Ascending aorta (tissue), 2 donors: ENCODE measurements around the gene COTL1. TPM values are rescaled to one million over a fixed set of nuclear protein-coding genes. Genes with fewer than 3 reads are reported as not detected.

Experiments used
- DNase-seq, 2 donors: peaks; one replicate each; pipeline ENCODE4 v3.0.0-alpha.2; 2019; ENCODE audit warnings: low spot score in 2 of 2
- H3K27ac ChIP-seq, 2 donors: fragments of 200-600 bp; sonication (generic); one replicate each; pipeline ENCODE4 v1.5.1; 2016 to 2017; ENCODE audit warnings: mild to moderate bottlenecking in 1 of 2
- H3K27me3 ChIP-seq: fragments of 200-600 bp; sonication (generic); one replicate; pipeline ENCODE4 v1.5.1; 2017
- H3K36me3 ChIP-seq, 2 donors: fragments of 200-600 bp; sonication (generic); one replicate each; pipeline ENCODE4 v1.5.1; 2016
- H3K4me1 ChIP-seq, 2 donors: fragments of 200-600 bp; sonication (generic); one replicate each; pipeline ENCODE4 v1.5.1; 2016 to 2017; ENCODE audit warnings: mild to moderate bottlenecking in 1 of 2
- H3K4me3 ChIP-seq, 2 donors: fragments of 200-600 bp; sonication (generic); one replicate each; pipeline ENCODE4 v1.5.1; 2016 to 2017; ENCODE audit warnings: mild to moderate bottlenecking in 1 of 2
- H3K9me3 ChIP-seq, 2 donors: fragments of 200-600 bp; sonication (generic); one replicate each; pipeline ENCODE4 v1.5.1; 2016
- CTCF ChIP-seq, 3 experiments: fragments of 200-600 bp in 2 of 3; fragments of 450-650 bp in 1 of 3; sonication (generic) in 2 of 3; IDR thresholded peaks; one replicate each; pipeline ENCODE4 v1.5.1; 2016 to 2019; ENCODE audit warnings: antibody characterized with exemption in 3 of 3, mild to moderate bottlenecking in 1 of 3, moderate library complexity in 1 of 3
- intact Hi-C: fragments of 100-400 bp; cut with DNase I; formaldehyde crosslinking; loops from one replicate; pipeline ENCODE4 v1.15.1; 2023
- total RNA-seq: library from RNA; depleted of rRNA; stranded (reverse); fragments of >200 nt; gene quantifications from one replicate; pipeline ENCODE4 v1.1.0, GENCODE V29; 2016

COTL1 gene
- total RNA-seq, 1 donor from 2014 or later, result 120 TPM

DNA sequence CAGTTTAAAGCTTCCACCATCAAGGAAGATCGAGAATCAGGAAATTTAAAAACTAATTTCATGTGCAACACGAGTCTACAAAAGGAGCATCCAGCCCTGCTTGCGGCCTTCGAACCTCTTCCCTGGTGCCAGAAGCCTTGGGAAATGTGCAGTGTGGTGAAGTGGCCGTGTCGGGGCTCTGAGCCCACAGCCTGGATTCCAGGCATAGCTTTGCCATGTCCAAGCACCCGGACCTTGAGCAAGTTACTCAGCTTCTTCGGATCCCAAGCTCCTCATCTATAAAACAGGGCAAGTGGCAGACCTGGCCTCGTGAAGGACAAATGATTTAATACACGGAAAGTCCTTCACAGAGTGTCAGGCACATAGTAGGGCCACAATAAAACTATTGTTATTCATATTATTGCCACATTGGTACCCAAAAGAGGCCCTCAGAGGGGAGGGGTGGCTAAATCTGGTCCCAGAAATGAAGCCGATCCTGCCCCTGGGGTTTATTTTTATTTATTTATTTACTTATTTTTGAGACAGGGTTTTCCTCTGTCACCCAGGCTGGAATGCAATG lies 34.8 kb downstream of the COTL1 start:
- peak in 1 of 2 donors; percentile 74 for DNase-seq
- Histone ChIP-seq H3K4me3 (no peak overlapping the region), H3K36me3 (no peaks in the 10 kb centered on the region), H3K4me1 (peaks cover 12 to 27% of the 10 kb centered on the region in 2 donors), H3K9me3 (no peaks in the 10 kb centered on the region), H3K27ac (peak overlapping the region; percentile 51 to 61), H3K27me3 (no peaks in the 10 kb centered on the region)
- TF ChIP-seq CTCF (IDR thresholded peaks at IDR 0.05), result no peak
- intact Hi-C loops, result loop anchor here (2.0 to 5.0 kb wide), 2 partner anchors 36 to 51 kb away; partner anchors contain the start of gene COTL1

DNA sequence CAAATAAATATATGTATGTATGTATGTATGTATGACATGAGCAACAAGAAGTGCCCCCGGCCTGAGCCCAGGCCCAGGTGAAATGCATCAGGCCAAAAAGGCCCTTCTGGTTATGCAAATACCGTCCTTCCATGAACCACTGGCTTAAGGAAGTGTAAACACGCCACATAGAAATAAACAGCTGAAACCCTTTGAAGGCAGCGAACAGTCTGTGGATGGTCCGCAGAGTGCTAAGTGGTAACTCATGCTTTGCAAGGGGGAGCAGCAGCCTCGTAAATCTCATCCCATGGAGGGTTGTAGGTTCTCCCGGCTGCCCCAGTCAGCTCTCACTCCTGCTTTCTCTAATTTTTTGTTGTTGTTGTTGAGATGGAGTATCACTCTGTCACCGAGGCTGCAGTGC lies 36.7 kb downstream of the COTL1 start:
- H3K27ac ChIP-seq, result no peak overlapping the region
- intact Hi-C loops, result loop anchor here (5.0 kb wide), 1 partner anchor 49 kb away; no protein-coding TSS in a partner anchor
- DNase-seq, result no peak
- peaks cover 8 to 14% of the 10 kb centered on the region in 2 donors for H3K4me1 ChIP-seq
- H3K9me3 ChIP-seq, result no peaks in the 10 kb centered on the region
- H3K27me3 ChIP-seq, result no peaks in the 10 kb centered on the region
- H3K4me3 ChIP-seq, result no peak overlapping the region
- no peak for TF ChIP-seq CTCF (IDR thresholded peaks at IDR 0.05)
- no peaks in the 10 kb centered on the region for H3K36me3 ChIP-seq

DNA sequence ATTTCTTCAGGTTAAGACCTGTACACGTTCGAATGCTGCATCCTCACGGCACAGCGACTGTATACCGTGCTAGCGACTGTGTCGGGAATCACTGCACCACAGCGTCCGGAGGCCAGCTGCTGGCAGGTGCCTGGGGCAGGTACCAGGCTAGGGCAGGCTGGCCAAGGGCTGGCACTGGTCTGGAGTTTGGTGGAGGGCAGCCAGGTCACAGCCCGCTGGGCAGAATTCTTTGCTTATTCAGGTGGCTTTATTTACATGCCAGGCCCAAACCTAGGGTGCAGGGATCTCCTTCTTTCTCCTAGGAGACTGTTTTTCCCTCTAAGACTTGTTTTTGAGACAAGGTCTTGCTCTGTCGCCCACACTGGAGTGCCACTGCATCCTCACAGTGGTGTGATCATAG lies 37.9 kb downstream of the COTL1 start:
- Histone ChIP-seq H3K4me3 (no peak overlapping the region), H3K27me3 (no peaks in the 10 kb centered on the region), H3K36me3 (no peaks in the 10 kb centered on the region), H3K4me1 (peaks cover 8 to 14% of the 10 kb centered on the region in 2 donors), H3K27ac (no peak overlapping the region), H3K9me3 (no peaks in the 10 kb centered on the region)
- intact Hi-C loops, result loop anchor here (5.0 kb wide), 1 partner anchor 48 kb away; no protein-coding TSS in a partner anchor
- TF ChIP-seq CTCF (IDR thresholded peaks at IDR 0.05), result no peak
- DNase-seq, result no peak

GRCh38 chr16:84578538-84579126 lies 39.2 kb downstream of the COTL1 start:
- Histone ChIP-seq H3K9me3 (no peaks in the 10 kb centered on the region), H3K36me3 (no peaks in the 10 kb centered on the region), H3K27me3 (no peaks in the 10 kb centered on the region), H3K27ac (no peak overlapping the region), H3K4me3 (no peak overlapping the region), H3K4me1 (peaks cover 7 to 8% of the 10 kb centered on the region in 2 donors)
- TF ChIP-seq CTCF (IDR thresholded peaks at IDR 0.05), result no peak
- intact Hi-C loops, result no loop called here
- no peak for DNase-seq

DNA sequence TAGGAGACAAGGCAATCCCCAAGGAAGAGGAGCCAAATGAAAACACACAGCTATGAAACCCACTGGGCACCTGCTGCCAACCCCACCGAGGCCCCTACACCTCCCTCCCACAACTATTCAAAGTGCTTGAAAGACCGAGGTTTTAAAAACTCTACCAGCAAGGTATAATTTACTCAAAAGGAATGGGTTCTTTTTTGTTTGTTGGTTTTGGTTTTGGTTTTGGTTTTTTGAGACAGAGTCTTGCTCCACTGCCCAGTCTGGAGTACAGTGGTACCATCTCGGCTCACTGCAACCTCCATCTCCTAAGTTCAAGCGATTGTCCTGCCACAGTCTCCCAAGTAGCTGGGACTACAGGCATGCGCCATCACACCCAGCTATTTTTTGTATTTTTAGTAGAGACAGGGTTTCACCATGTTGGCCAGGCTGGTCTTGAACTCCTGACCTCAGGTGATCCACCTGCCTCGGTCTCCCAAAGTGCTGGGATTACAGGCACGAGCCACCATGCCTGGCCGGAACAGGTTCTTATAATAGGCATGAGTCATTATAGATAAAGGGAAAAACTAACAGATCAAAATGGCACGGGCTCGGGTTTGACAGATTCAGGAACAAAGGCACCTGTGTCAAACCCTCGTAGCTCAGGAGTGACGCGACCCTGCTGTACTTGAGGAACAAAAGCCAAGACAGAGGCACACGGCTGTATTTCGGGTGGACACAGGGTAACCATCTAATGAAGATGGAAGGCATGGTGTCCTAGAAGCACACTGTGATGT lies 40.7 kb downstream of the COTL1 start:
- no peak overlapping the region for H3K27ac ChIP-seq
- H3K4me3 ChIP-seq, result no peak overlapping the region
- no peak for TF ChIP-seq CTCF (IDR thresholded peaks at IDR 0.05)
- intact Hi-C loops, result no loop called here
- no peaks in the 10 kb centered on the region for H3K9me3 ChIP-seq
- H3K36me3 ChIP-seq, result no peaks in the 10 kb centered on the region
- no peaks in the 10 kb centered on the region for H3K4me1 ChIP-seq
- DNase-seq, result no peak
- H3K27me3 ChIP-seq, result no peaks in the 10 kb centered on the region
